Thyroid gland (tissue), 4 donors: ENCODE measurements around the gene UBE2O. TPM values are rescaled to one million over a fixed set of nuclear protein-coding genes. Genes with fewer than 3 reads are reported as not detected.

Experiments
- DNase-seq, 2 donors: peaks; one replicate each; pipeline ENCODE4 v3.0.0-alpha.2; 2019
- H3K27ac ChIP-seq, 3 donors: fragments of 200-600 bp; sonication (generic); 1 replicate in 2 of 3; 2 replicates in 1 of 3; pipeline ENCODE4 v1.5.1; 2016 to 2019; ENCODE audit warnings: mild to moderate bottlenecking in 1 of 3, moderate library complexity in 1 of 3
- H3K27me3 ChIP-seq: fragments of 200-600 bp; sonication (generic); one replicate; pipeline ENCODE4 v1.5.1; 2019
- H3K36me3 ChIP-seq, 2 donors: fragments of 200-600 bp; sonication (generic); one replicate each; pipeline ENCODE4 v1.5.1; 2016 to 2019
- H3K4me1 ChIP-seq, 2 donors: fragments of 200-600 bp; sonication (generic); one replicate each; pipeline ENCODE4 v1.5.1; 2017 to 2019
- H3K4me3 ChIP-seq, 3 donors: fragments of 200-600 bp; sonication (generic); replicated peaks in 1 of 3; 1 replicate in 2 of 3; 2 replicates in 1 of 3; pipeline ENCODE4 v1.5.1; 2016; ENCODE audit warnings: mild to moderate bottlenecking in 1 of 3
- H3K9me3 ChIP-seq: fragments of 200-600 bp; sonication (generic); one replicate; pipeline ENCODE4 v1.5.1; 2017
- CTCF ChIP-seq, 6 experiments: fragments of 200-600 bp in 3 of 6; fragments of 450-650 bp in 3 of 6; sonication (generic) in 3 of 6; IDR thresholded peaks; one replicate each; pipeline ENCODE4 v1.5.1; 2016 to 2019; ENCODE audit warnings: antibody characterized with exemption in 6 of 6, mild to moderate bottlenecking in 2 of 6, inconsistent platforms in 1 of 6, moderate library complexity in 1 of 6
- POLR2A ChIP-seq, 2 donors: fragments of 450-650 bp; IDR thresholded peaks; one replicate each; pipeline ENCODE4 v1.6.1; 2017; ENCODE audit warnings: antibody characterized with exemption in 2 of 2, mild to moderate bottlenecking in 2 of 2, moderate library complexity in 1 of 2
- WGBS, 2 donors: methylation state at CpG; one replicate each; pipeline ENCODE4 v1.1.5; 2017; 5-methylcytosine and 5-hydroxymethylcytosine counted together
- intact Hi-C: fragments of 100-400 bp; cut with DNase I; formaldehyde crosslinking; loops from one replicate; pipeline ENCODE4 v1.15.1; 2023
- total RNA-seq, 4 donors: library from RNA; depleted of rRNA; stranded (reverse); fragments of >200 nt; gene quantifications; one replicate each; pipeline ENCODE4 v1.2.3, GENCODE V29; 2016

The UBE2O gene
- total RNA-seq, 4 donors from 2014 or later: 26.3 to 47.9 (median 37.3) TPM

DNA sequence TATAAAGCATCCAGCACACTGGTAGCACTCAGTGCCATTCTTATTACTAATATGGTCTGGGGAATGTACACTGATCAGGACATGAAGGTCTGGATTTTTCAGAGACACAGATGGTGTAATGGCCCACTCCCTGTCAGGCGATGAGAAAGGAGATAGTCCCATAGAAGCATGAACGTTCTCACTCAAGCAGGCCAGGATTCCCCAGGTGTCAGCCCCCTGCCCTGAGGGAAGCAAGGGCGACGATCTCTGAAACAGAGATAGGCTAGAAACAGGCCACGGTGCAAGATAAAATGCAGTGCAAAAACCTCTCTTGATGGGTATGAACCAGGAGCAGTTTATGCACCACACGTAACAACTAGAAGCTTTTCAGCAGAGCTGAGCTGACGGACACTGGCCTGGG lies 109.8 kb downstream of the UBE2O start:
- Histone ChIP-seq H3K36me3 (peaks cover 37 to 39% of the 10 kb centered on the region in 2 donors), H3K27me3 (no peaks in the 10 kb centered on the region), H3K4me3 (no peak overlapping the region), H3K27ac (no peak overlapping the region), H3K9me3 (no peaks in the 10 kb centered on the region), H3K4me1 (peaks cover 0 to 2% of the 10 kb centered on the region in 2 donors)
- TF ChIP-seq POLR2A (IDR thresholded peaks at IDR 0.05) (no peak), CTCF (IDR thresholded peaks at IDR 0.05) (no peak)
- intact Hi-C loops: no loop called here
- no peak for DNase-seq
- WGBS, 2 donors: 92 to 98% methylated on average over 7 of the region's 7 CpGs

DNA sequence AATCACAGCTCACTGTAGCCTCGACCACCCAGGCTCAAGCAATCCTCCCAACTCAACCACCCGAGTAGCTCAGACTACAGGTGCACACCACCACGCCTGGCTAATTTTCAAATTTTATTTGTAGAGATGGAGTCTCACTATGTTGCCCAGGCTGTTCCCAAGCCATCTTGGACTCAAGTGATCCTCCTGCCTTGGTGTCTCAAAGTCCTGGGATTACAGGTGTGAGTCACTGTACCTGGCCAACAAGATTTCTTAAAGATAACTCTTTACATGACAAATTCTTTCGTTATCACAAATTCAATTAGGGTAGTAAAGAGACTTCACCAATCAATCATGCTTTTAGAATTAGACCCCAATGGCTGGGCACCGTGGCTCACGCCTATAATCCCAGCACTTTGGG lies 111.7 kb downstream of the UBE2O start:
- Histone ChIP-seq H3K27me3 (no peaks in the 10 kb centered on the region), H3K9me3 (no peaks in the 10 kb centered on the region), H3K4me1 (peaks cover 0 to 5% of the 10 kb centered on the region in 2 donors), H3K4me3 (no peak overlapping the region), H3K27ac (no peak overlapping the region), H3K36me3 (peaks cover 22 to 26% of the 10 kb centered on the region in 2 donors)
- TF ChIP-seq POLR2A (IDR thresholded peaks at IDR 0.05) (no peak), CTCF (IDR thresholded peaks at IDR 0.05) (no peak)
- intact Hi-C loops: no loop called here
- WGBS, 2 donors: 97 to 98% methylated on average over 6 of the region's 6 CpGs
- no peak for DNase-seq

Other genes with a start within 250 kb of the UBE2O start
- gene RNF157, start 212.7 kb downstream of the UBE2O start, total RNA-seq: 1 to 10 TPM; 1.7 to 6.6 (median 4.7) TPM
- gene UBALD2, start 187.8 kb downstream of the UBE2O start, total RNA-seq: 10 to 100 TPM in 3 of 4 donors, 1 to 10 TPM in 1; 9.8 to 54.2 (median 22.9) TPM
- gene QRICH2, start 144.9 kb downstream of the UBE2O start, total RNA-seq: 10 to 100 TPM in 2 of 4 donors, 1 to 10 TPM in 2; 6.6 to 14.3 (median 9.9) TPM
- 100 to 1,000 TPM; 133 to 198 (median 167) TPM for gene PRPSAP1, start 99.2 kb downstream of the UBE2O start, total RNA-seq
- gene SPHK1, start 68.5 kb downstream of the UBE2O start, total RNA-seq: 10 to 100 TPM in 3 of 4 donors, 1 to 10 TPM in 1; 8.5 to 24.5 (median 13.8) TPM
- gene AANAT, start 14.5 kb upstream of the UBE2O start, total RNA-seq: under 1 TPM in 1 of 4 donors, not detected in 3; 0.81 TPM
- 10 to 100 TPM; 16.4 to 31.1 (median 22.1) TPM for gene RHBDF2, start 48.3 kb upstream of the UBE2O start, total RNA-seq
- 10 to 100 TPM; 14.7 to 32.3 (median 25.6) TPM for gene CYGB, start 84.6 kb upstream of the UBE2O start, total RNA-seq
- gene PRCD, start 86.9 kb upstream of the UBE2O start, total RNA-seq: 1 to 10 TPM; 1.5 to 8.3 (median 4.2) TPM
- 10 to 100 TPM; 32.7 to 65.4 (median 42.6) TPM for gene ST6GALNAC2, start 132.7 kb upstream of the UBE2O start, total RNA-seq
- 1 to 10 TPM in 2 of 4 donors, under 1 TPM in 2; 0.29 to 7.0 (median 1.1) TPM for gene ST6GALNAC1, start 190.6 kb upstream of the UBE2O start, total RNA-seq